Subcutaneous adipose tissue (tissue), 4 donors: ENCODE data around the gene PRR18. TPM values are rescaled to one million over a fixed set of nuclear protein-coding genes. Genes with fewer than 3 reads are reported as not detected.

ENCODE experiments used
- total RNA-seq, 4 donors: library from RNA; depleted of rRNA; stranded (reverse); fragments of >200 nt; gene quantifications; one replicate each; pipeline ENCODE4 v1.1.0, GENCODE V29; 2016
- TF ChIP-seq, protein P1 (sequence below): fragments of 450-650 bp; IDR thresholded peaks from one replicate; pipeline ENCODE4 v1.5.1; 2016; ENCODE audit warnings: low read depth, mild to moderate bottlenecking, control low read depth, antibody characterized with exemption, moderate library complexity

PRR18 gene
- total RNA-seq, 4 donors from 2014 or later: 0.16 to 0.34 TPM; not detected in 2

DNA sequence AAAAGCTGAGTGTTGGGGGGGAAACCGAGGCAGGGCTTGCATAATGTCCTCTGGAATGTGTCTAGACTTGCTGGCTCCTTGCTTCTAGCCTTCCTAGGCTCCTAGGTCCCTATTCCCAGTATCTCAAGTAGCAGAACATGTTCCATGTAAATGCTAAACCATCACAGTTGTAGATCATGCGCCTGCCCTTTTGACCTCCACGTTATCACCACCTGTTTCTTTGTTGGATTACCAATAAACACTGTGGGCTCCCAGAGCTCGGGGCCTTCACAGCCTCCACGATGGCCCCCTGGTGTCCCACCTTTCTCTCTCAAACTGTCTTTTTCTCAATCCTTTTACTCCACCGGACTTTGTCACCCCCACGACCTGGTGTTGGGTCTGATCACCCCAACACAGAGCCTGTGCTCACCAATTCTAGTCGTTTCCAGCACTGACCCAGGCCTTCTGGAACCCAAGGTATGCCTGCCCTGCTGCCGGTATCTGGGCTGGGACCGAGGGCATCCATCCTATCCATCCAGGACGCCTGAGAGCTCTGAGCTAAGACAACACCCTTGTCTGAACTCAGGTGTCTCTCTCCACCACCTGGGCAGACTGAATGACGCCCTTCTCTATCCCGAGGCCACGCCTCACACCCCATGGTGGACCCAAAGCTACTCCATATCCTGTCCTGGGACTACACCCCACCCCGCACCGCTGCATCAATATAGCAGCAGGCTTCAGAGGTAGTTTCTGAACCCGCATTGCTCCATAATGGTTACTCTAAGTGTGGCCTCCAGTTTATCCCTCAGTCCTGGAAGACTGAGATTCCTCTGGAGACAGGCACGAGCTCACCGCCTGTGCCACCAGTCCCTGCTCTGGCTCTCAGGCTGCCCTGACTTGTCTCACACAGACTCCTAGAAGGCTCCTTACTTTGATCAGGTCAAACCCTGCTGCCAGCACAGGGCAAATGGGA lies 9.3 kb upstream of the PRR18 start:
- TF ChIP-seq, protein P1, sequence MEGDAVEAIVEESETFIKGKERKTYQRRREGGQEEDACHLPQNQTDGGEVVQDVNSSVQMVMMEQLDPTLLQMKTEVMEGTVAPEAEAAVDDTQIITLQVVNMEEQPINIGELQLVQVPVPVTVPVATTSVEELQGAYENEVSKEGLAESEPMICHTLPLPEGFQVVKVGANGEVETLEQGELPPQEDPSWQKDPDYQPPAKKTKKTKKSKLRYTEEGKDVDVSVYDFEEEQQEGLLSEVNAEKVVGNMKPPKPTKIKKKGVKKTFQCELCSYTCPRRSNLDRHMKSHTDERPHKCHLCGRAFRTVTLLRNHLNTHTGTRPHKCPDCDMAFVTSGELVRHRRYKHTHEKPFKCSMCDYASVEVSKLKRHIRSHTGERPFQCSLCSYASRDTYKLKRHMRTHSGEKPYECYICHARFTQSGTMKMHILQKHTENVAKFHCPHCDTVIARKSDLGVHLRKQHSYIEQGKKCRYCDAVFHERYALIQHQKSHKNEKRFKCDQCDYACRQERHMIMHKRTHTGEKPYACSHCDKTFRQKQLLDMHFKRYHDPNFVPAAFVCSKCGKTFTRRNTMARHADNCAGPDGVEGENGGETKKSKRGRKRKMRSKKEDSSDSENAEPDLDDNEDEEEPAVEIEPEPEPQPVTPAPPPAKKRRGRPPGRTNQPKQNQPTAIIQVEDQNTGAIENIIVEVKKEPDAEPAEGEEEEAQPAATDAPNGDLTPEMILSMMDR: no peak

DNA sequence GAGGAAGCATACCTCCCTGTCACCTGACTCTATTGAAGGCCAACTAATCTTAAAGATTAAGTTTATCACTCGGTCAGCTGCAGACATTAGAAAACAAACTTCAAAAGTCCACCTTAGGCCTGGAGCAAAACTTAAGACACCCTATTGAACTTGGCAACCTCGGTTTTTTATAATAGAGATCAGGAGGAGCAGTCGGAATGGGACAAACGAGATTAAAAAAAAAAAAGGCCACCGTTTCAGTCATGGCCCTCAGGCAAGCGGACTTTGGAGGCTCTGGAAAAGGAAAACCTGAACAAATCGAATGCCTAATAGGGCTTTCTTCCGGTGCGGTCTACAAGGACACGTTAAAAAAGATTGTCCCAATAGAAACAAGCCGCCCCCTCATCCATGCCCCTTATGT lies 7.2 kb upstream of the PRR18 start:
- TF ChIP-seq, protein P1: no peak

DNA sequence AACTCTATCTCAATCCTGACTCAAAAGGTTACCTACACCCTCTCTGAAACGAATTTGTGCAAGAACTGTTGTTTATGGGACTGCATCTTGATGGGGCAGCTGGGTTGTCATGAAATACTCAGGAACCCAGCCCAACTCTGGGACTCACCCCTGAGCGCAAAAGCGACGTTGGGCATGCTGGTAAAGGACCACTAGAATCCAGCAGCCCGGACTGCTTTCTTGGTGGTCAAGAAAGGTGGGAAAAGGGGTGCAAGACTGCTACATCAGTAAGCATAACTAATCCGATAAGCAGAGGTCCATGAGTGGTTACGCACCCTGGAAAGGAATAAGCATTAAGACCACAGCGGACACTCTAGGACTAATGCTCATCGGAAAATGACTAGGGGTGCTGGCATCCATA lies 6.3 kb upstream of the PRR18 start:
- TF ChIP-seq, protein P1: no peak

DNA sequence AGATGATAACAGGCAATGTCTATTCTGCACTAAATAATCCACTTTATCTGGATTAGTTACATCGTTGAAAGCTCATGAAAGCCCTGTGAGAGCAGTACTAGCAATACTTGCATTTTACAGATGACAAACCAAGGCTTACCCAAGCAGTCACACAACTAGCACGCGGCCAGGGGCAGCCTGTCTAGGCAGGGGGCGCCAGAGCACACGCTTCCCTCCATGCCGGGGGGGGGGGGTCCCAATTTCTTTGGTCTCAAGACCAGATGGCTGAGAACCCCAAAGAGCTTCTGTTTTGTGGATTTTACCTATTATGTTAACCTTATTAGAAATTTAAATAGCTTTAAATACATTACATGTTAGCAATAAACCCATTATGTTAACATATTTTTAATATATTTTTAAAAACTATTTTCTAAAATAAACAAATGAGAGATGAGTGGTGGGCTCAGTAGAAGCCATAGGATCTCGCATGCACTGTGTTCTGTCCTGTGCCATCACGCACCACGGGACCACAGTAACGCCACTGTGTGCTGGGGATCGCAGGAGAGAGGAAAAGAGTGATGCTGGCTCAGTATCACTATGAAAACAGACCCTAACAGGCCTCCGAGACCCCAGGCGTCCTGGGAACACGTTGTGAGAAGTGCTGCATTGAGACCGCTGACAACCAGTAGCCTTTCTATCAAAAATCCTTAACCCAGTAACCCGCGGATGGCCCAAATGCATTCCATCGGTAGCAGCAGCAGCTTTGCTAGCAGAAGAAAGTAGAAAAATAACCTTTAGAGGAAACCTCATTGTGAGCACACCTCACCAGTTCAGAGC lies 5.3 kb upstream of the PRR18 start:
- TF ChIP-seq, protein P1: no peak

DNA sequence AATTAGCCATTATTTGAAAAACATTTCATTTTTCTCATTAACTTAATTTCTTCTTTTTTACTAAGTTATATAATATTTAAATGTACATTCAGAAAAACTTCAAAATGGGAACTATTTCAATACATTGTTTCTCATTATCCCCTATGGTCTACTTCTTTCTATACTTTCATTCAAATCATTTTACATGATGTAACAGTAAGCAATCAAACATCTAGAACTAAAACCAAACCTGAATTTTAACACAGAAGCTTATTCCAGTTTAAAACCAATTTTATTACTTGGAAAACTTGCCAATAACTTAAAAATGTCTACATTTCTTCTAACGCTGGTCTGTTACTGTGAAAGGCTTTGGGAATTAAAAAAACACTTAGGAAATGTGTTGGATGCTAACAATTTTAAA lies 4.6 kb upstream of the PRR18 start:
- TF ChIP-seq, protein P1: no peak

DNA sequence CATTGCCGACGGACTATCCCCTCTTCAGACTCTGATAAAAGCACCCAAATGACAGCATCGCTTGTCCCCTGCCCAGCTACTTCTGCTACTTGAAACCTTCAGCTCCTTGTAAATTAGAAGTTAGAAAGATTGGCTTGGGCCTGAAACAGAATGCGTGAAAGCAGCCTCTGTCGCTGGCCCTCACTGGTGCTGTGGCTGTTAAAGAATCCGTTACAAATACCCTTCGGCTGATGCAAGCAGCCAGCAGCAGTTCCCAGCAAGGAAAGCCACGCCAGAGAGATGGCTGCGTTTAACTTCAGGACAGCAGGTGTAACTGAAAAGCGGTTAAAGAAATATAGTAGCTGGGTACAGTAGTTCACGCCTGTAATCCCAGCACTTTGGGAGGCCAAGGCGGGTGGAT lies 2.4 kb upstream of the PRR18 start:
- TF ChIP-seq, protein P1: no peak

DNA sequence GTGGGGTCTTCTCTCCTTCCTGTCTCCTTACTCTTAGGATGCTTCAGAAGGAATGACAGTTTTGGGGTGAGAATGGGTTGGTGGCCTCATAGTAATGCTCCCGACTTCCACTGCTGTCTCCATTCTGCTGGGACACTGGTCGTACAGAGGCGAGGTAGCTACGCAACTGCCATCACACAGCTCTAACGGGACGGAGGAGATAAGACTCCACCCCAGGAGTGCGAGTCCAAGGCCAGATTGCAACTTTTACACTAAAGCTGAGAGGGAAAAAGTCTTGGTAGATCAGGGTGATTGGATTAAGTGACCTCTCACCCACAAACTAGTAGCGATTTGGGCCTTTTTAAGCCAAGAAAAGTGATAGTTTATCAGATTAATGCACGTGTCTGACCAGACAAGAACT lies 1.8 kb upstream of the PRR18 start:
- TF ChIP-seq, protein P1: no peak
